Left ventricle myocardium inferior (tissue), 1 donor: ENCODE results near the gene TSPAN14. TPM values are rescaled to one million over a fixed set of nuclear protein-coding genes. Genes with fewer than 3 reads are reported as not detected.

Experiments used
- total RNA-seq: library from RNA; stranded (reverse); fragmentation: NEBNext Ultra II Directional; extraction: Animal tissue kit (Norgen Biotek cat#: 25700); gene quantifications from one replicate; pipeline ENCODE4 v1.2.1, GENCODE V29; 2021
- donor health status: DM: no; HTN: yes; CAD: no; lungs with severe emphysema.

The TSPAN14 gene
- total RNA-seq, 1 donor from 2014 or later, result 33.4 TPM

Other genes starting within 250 kb of the TSPAN14 start
- 390 TPM for gene ANXA11, start 248.8 kb upstream of the TSPAN14 start, total RNA-seq
- not detected for gene MAT1A, start 164.7 kb upstream of the TSPAN14 start, total RNA-seq
- not detected for gene DYDC1, start 97.6 kb upstream of the TSPAN14 start, total RNA-seq
- not detected for gene DYDC2, start 97.5 kb upstream of the TSPAN14 start, total RNA-seq
- 101 TPM for gene PRXL2A, start 45.8 kb upstream of the TSPAN14 start, total RNA-seq
- not detected for gene SH2D4B, start 83.6 kb downstream of the TSPAN14 start, total RNA-seq